H9 (cell line): ENCODE results near the gene GCN1. TPM values are rescaled to one million over a fixed set of nuclear protein-coding genes. Genes with fewer than 3 reads are reported as not detected.

Experiments
- DNase-seq: peaks from one replicate; pipeline ENCODE4 v3.0.0-alpha.2; 2017
- H2AFZ ChIP-seq: one replicate; pipeline ENCODE4 v1.6.1; 2013; ENCODE audit warnings: mild to moderate bottlenecking, low read length, control low read depth, moderate library complexity
- H2AK5ac ChIP-seq: 2 replicates; pipeline ENCODE4 v1.6.1; 2013; ENCODE audit warnings: low read length, control low read depth, mixed read lengths; ENCODE audit not compliant: insufficient read length
- H2BK120ac ChIP-seq: one replicate; pipeline ENCODE4 v1.6.1; 2013; ENCODE audit warnings: low read depth, mild to moderate bottlenecking, low read length, control low read depth, inconsistent platforms; ENCODE audit not compliant: poor library complexity, severe bottlenecking
- H2BK12ac ChIP-seq: 2 replicates; pipeline ENCODE4 v1.6.1; 2013; ENCODE audit warnings: low read length, control low read depth, mixed read lengths, low read depth; ENCODE audit not compliant: insufficient read length
- H2BK15ac ChIP-seq: 2 replicates; pipeline ENCODE4 v1.6.1; 2013; ENCODE audit warnings: low read depth, low read length, control low read depth
- H2BK20ac ChIP-seq: one replicate; pipeline ENCODE4 v1.6.1; 2013; ENCODE audit warnings: low read depth, mild to moderate bottlenecking, low read length, control low read depth, inconsistent platforms; ENCODE audit not compliant: poor library complexity, severe bottlenecking
- H2BK5ac ChIP-seq: 2 replicates; pipeline ENCODE4 v1.6.1; 2013; ENCODE audit warnings: low read length, control low read depth, mixed read lengths; ENCODE audit not compliant: insufficient read length
- H3K14ac ChIP-seq: 2 replicates; pipeline ENCODE4 v1.6.1; 2013; ENCODE audit warnings: low read length, control low read depth; ENCODE audit not compliant: insufficient read depth
- H3K18ac ChIP-seq: 2 replicates; pipeline ENCODE4 v1.6.1; 2013; ENCODE audit warnings: low read depth, mild to moderate bottlenecking, mixed read lengths, low read length, control low read depth; ENCODE audit not compliant: insufficient read length
- H3K23ac ChIP-seq: 2 replicates; pipeline ENCODE4 v1.6.1; 2013; ENCODE audit warnings: low read length, control low read depth, mixed read lengths, low read depth; ENCODE audit not compliant: insufficient read length
- H3K23me2 ChIP-seq: 2 replicates; pipeline ENCODE4 v1.6.1; 2013; ENCODE audit warnings: low read depth, mild to moderate bottlenecking, mixed read lengths, low read length, control low read depth; ENCODE audit not compliant: insufficient read length, poor library complexity, severe bottlenecking
- H3K27ac ChIP-seq: 2 replicates; pipeline ENCODE4 v1.5.1; 2013; ENCODE audit warnings: low read length, control low read depth, mixed read lengths, low read depth; ENCODE audit not compliant: insufficient read length
- H3K27me3 ChIP-seq: 2 replicates; pipeline ENCODE4 v1.6.1; 2013; ENCODE audit warnings: low read length, control low read depth, inconsistent platforms; ENCODE audit not compliant: insufficient read depth
- H3K4ac ChIP-seq: 2 replicates; pipeline ENCODE4 v1.6.1; 2013; ENCODE audit warnings: low read depth, mild to moderate bottlenecking, control low read depth, inconsistent platforms, low read length, moderate library complexity
- H3K4me1 ChIP-seq: 2 replicates; pipeline ENCODE4 v1.6.1; 2013; ENCODE audit warnings: low read length, control low read depth, inconsistent platforms; ENCODE audit not compliant: insufficient read depth
- H3K4me2 ChIP-seq: 2 replicates; pipeline ENCODE4 v1.6.1; 2013; ENCODE audit warnings: low read length, control low read depth, mixed read lengths; ENCODE audit not compliant: insufficient read length, insufficient read depth
- H3K56ac ChIP-seq: 2 replicates; pipeline ENCODE4 v1.6.1; 2013; ENCODE audit warnings: low read depth, mild to moderate bottlenecking, mixed read lengths, low read length, control low read depth; ENCODE audit not compliant: insufficient read length
- H3K79me1 ChIP-seq: 2 replicates; pipeline ENCODE4 v1.6.1; 2013; ENCODE audit warnings: low read depth, mild to moderate bottlenecking, moderate library complexity, low read length, control low read depth, inconsistent platforms; ENCODE audit not compliant: insufficient read depth, poor library complexity, severe bottlenecking
- H3K79me2 ChIP-seq: 2 replicates; pipeline ENCODE4 v1.6.1; 2013; ENCODE audit warnings: low read length, control low read depth, inconsistent platforms; ENCODE audit not compliant: insufficient read depth
- H3K9ac ChIP-seq: 2 replicates; pipeline ENCODE4 v1.6.1; 2013; ENCODE audit warnings: low read length, control low read depth, mixed read lengths; ENCODE audit not compliant: insufficient read length; ENCODE audit errors: extremely low read depth
- H3K9me3 ChIP-seq: one replicate; pipeline ENCODE4 v1.6.1; 2013; ENCODE audit warnings: low read depth, low read length, inconsistent platforms; ENCODE audit not compliant: control insufficient read depth
- H3T11ph ChIP-seq: one replicate; pipeline ENCODE4 v1.6.1; 2013; ENCODE audit warnings: mild to moderate bottlenecking, low read length, control low read depth, inconsistent platforms
- H4K20me1 ChIP-seq: one replicate; pipeline ENCODE4 v1.6.1; 2013; ENCODE audit not compliant: control insufficient read depth, insufficient read length, insufficient read depth
- H4K5ac ChIP-seq: 2 replicates; pipeline ENCODE4 v1.6.1; 2013; ENCODE audit warnings: low read depth, mild to moderate bottlenecking, mixed read lengths, low read length, control low read depth; ENCODE audit not compliant: insufficient read length
- H4K8ac ChIP-seq: replicated peaks from 2 replicates; pipeline ENCODE4 v1.6.1; 2013; ENCODE audit warnings: low read length, control low read depth, mixed read lengths, low read depth; ENCODE audit not compliant: insufficient read length
- H4K91ac ChIP-seq: 2 replicates; pipeline ENCODE4 v1.6.1; 2013; ENCODE audit warnings: low read depth, mild to moderate bottlenecking, moderate library complexity, mixed read lengths, low read length, control low read depth; ENCODE audit not compliant: insufficient read length
- H3K27ac Mint-ChIP-seq, 3 experiments: 2 replicates in 2 of 3; 3 replicates in 1 of 3; pipeline ENCODE4 v1.8.0; 2020 to 2021; ENCODE audit warnings: mixed read lengths in 3 of 3, mild to moderate bottlenecking in 1 of 3, moderate library complexity in 1 of 3
- H3K27me3 Mint-ChIP-seq: 2 replicates; pipeline ENCODE4 v1.8.0; 2021; ENCODE audit warnings: low read depth, mild to moderate bottlenecking, moderate library complexity, mixed read lengths
- H3K36me3 Mint-ChIP-seq, 3 experiments: 2 replicates in 2 of 3; 3 replicates in 1 of 3; pipeline ENCODE4 v1.8.0; 2020 to 2021; ENCODE audit warnings: low read depth in 3 of 3, mixed read lengths in 3 of 3; ENCODE audit not compliant: insufficient read depth in 1 of 3
- H3K4me1 Mint-ChIP-seq, 2 experiments: 2 replicates each; pipeline ENCODE4 v1.8.0; 2020; ENCODE audit warnings: mixed read lengths in 2 of 2
- H3K4me3 Mint-ChIP-seq, 2 experiments: 2 replicates in 1 of 2; 3 replicates in 1 of 2; pipeline ENCODE4 v1.8.0; 2020 to 2021; ENCODE audit warnings: mild to moderate bottlenecking in 2 of 2, mixed read lengths in 2 of 2, moderate library complexity in 1 of 2
- H3K9me3 Mint-ChIP-seq, 2 experiments: 2 replicates in 1 of 2; 3 replicates in 1 of 2; pipeline ENCODE4 v1.8.0; 2020; ENCODE audit warnings: mild to moderate bottlenecking in 2 of 2, mixed read lengths in 2 of 2, moderate library complexity in 1 of 2
- WGBS: extraction: QIAGEN DNeasy Blood & Tissue Kit; methylation state at CpG from one replicate; pipeline ENCODE4 v1.1.7; 2013; ENCODE audit warnings: missing lambda C conversion rate, low lambda C conversion rate, mixed read lengths; ENCODE audit not compliant: insufficient read length; ENCODE audit errors: extremely low coverage; 5-methylcytosine and 5-hydroxymethylcytosine counted together
- total RNA-seq: library from RNA; stranded (reverse); gene quantifications from 2 replicates; pipeline ENCODE4 v1.2.1, GENCODE V29; 2021
- TF ChIP-seq, protein P1 (sequence below): fragments of 200-600 bp; sonication (generic); conservative IDR thresholded peaks from 3 replicates; pipeline ENCODE4 v1.8.0; 2021; ENCODE audit warnings: antibody characterized with exemption, mild to moderate bottlenecking

The GCN1 gene
- total RNA-seq, 1 experiment from 2014 or later, result 137 TPM

DNA sequence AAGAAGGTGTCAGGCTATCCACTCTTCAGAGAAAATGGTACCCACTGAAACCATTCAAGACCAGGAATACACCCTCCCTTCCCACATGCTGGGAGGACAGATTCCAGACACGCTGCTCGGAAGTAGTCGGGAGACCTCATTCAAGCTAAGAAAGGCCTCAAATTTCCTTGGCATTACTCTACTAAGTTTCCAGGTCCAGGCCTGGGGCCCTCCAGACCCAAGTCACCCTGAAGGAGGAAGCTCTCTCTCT, 33.5 kb upstream of the GCN1 start:
- Histone ChIP-seq H4K5ac (no peak overlapping the region), H3K23me2 (peaks cover 3% of the 10 kb centered on the region), H3T11ph (no peak overlapping the region), H4K20me1 (no peaks in the 10 kb centered on the region), H2BK15ac (no peak overlapping the region), H3K14ac (no peak overlapping the region), H3K27me3 (no peaks in the 10 kb centered on the region), H3K4ac (no peak overlapping the region), H2BK120ac (no peak overlapping the region), H3K23ac (no peak overlapping the region), H3K9ac (no peak overlapping the region), H4K91ac (no peak overlapping the region), H3K9me3 (no peaks in the 10 kb centered on the region), H2BK20ac (no peak overlapping the region), H3K79me2 (peaks cover 3% of the 10 kb centered on the region; the same call in 1 of the 2 replicates), H3K56ac (no peak overlapping the region), H3K18ac (no peak overlapping the region), H2BK12ac (no peak overlapping the region), H3K4me1 (peaks cover 24% of the 10 kb centered on the region), H3K4me2 (no peak overlapping the region), H4K8ac (no peak overlapping the region), H2AK5ac (no peak overlapping the region), H2BK5ac (no peak overlapping the region), H2AFZ (no peak overlapping the region), H3K27ac (no peak overlapping the region), H3K79me1 (no peaks in the 10 kb centered on the region)
- Mint-ChIP-seq H3K9me3 (no peaks in the 10 kb centered on the region), H3K4me1 (peaks cover 66 to 71% of the 10 kb centered on the region in 2 experiments), H3K27me3 (no peaks in the 10 kb centered on the region), H3K36me3 (peaks cover 7 to 19% (median 16%) of the 10 kb centered on the region in 3 experiments; a peak in 6 of 7 replicates), H3K4me3 (peak overlapping the region; percentile 52 to 72; a peak in 3 of 5 replicates), H3K27ac (peak overlapping the region; percentile 99; a peak in 6 of 7 replicates)
- TF ChIP-seq, protein P1, sequence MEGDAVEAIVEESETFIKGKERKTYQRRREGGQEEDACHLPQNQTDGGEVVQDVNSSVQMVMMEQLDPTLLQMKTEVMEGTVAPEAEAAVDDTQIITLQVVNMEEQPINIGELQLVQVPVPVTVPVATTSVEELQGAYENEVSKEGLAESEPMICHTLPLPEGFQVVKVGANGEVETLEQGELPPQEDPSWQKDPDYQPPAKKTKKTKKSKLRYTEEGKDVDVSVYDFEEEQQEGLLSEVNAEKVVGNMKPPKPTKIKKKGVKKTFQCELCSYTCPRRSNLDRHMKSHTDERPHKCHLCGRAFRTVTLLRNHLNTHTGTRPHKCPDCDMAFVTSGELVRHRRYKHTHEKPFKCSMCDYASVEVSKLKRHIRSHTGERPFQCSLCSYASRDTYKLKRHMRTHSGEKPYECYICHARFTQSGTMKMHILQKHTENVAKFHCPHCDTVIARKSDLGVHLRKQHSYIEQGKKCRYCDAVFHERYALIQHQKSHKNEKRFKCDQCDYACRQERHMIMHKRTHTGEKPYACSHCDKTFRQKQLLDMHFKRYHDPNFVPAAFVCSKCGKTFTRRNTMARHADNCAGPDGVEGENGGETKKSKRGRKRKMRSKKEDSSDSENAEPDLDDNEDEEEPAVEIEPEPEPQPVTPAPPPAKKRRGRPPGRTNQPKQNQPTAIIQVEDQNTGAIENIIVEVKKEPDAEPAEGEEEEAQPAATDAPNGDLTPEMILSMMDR, result no peak
- no CpG with 5 or more reads among the region's 3 CpGs for WGBS
- no peak for DNase-seq
